ENCODE measurements around the gene DPM1.

Gene DPM1

DNA sequence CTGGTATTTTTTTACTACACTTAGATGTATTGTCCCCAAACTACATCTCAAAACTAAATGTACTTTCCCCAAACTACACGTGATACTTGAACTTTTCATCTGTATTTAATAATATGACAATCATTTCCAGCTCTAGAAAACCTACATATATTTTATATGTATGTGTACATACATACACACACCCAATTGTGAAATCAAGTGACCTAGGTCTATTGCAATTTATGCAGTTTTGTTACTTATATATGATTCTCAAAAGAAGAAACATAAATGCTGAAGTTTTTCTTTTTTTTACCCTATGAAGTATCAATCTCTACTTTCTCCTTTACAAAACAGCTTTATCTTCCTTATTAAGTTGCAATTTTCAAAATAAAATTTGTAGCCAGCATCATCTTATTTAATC is 31.8 kb downstream of the DPM1 start:
- no peak overlapping the region for H3K4me3 ChIP-seq (ENCODE audit: low read depth, low read length)
- TF ChIP-seq, protein P1, sequence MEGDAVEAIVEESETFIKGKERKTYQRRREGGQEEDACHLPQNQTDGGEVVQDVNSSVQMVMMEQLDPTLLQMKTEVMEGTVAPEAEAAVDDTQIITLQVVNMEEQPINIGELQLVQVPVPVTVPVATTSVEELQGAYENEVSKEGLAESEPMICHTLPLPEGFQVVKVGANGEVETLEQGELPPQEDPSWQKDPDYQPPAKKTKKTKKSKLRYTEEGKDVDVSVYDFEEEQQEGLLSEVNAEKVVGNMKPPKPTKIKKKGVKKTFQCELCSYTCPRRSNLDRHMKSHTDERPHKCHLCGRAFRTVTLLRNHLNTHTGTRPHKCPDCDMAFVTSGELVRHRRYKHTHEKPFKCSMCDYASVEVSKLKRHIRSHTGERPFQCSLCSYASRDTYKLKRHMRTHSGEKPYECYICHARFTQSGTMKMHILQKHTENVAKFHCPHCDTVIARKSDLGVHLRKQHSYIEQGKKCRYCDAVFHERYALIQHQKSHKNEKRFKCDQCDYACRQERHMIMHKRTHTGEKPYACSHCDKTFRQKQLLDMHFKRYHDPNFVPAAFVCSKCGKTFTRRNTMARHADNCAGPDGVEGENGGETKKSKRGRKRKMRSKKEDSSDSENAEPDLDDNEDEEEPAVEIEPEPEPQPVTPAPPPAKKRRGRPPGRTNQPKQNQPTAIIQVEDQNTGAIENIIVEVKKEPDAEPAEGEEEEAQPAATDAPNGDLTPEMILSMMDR (IDR thresholded peaks at IDR 0.05; ENCODE audit: low read depth, low read length, missing control alignments), result no peak
- DNase-seq (ENCODE audit: low read depth), result no peak

DNA sequence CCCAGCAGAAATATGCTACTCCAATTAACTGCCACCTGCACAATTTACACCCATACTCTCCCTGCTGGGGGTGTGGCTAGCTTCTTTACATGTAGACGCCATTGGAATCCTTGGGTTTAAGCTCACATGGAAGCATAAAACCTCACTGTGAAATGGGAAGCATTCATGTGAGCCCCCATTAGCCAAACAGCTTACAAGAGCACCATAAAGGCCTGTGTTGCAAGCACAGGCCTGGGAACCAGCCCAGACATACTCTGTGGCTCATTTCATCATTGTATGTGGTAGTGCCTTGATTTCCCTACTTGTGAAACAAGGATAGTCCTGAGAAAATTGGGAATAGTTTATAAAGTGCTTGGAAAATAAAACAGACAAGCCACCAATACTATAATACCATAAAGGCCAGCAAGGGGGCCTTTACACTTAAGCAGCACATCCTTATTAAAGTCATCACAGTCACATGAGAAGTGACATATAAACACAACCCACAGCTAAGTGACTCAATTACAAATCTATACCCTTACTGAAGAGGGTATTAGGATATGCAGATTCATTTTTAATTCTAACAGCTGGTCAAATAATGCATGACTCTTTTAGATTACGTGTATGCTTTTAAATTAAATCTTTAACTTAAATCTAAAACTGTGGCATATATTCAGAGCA is 33.9 kb downstream of the DPM1 start:
- no peak overlapping the region for H3K4me3 ChIP-seq (ENCODE audit: low read depth, low read length)
- TF ChIP-seq, protein P1 (IDR thresholded peaks at IDR 0.05; ENCODE audit: low read depth, low read length, missing control alignments), result no peak
- no peak for DNase-seq (ENCODE audit: low read depth)

DNA sequence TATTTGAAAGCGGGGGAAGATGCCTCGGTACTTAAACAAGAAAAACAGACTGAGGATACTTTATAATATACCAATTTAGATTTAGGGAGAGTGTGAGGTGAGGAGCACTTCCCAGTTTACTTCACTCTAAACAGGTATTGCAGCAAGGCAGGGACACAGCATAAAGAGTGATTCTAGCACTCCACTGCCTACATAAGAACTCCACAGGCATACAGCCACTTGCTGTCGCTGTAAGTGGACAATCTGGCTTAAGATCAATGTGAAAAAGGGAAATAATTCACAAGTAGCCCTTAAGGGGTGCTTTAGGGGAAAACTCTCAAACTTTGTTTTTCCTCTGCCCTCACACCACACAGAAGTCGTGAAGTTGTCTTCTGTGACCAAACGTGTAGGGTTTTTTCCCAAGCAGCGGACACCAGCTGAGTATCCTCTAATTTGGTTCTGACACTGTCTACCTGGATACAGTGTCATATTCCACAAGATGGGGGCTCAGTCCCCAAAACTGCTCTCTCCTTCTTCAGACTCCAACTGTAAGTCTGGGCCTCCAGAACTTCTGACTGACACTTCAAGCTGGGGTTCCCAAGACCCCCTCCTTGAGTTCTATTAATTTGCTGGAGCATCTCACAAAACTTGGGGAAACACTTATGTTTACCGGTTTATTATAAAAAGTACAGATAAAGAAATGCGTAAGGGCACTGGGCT is 36.4 kb downstream of the DPM1 start:
- TF ChIP-seq, protein P1 (IDR thresholded peaks at IDR 0.05; ENCODE audit: low read depth, low read length, missing control alignments), result no peak
- H3K4me3 ChIP-seq (ENCODE audit: low read depth, low read length), result no peak overlapping the region
- DNase-seq (ENCODE audit: low read depth), result no peak

DNA sequence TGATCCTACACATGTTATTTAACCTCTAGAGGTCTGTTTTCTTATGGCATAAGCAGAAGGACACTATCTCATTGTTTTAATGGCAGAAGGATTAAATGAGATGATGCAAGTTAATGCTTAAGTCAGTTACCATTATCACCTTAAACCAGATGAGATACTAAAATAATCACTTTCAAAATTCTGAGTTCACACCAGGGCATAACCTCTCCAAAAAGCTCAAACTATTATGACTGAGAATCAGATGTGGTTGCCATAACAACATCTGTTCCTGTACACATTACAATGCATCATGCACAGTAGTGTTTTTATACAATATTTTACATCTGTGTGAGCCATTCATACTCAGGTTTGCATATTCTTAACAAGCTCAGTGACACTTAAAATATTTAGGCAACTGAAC is 37.3 kb downstream of the DPM1 start:
- no peak for DNase-seq (ENCODE audit: low read depth)
- H3K4me3 ChIP-seq (ENCODE audit: low read depth, low read length), result no peak overlapping the region
- TF ChIP-seq, protein P1 (IDR thresholded peaks at IDR 0.05; ENCODE audit: low read depth, low read length, missing control alignments), result no peak

DNA sequence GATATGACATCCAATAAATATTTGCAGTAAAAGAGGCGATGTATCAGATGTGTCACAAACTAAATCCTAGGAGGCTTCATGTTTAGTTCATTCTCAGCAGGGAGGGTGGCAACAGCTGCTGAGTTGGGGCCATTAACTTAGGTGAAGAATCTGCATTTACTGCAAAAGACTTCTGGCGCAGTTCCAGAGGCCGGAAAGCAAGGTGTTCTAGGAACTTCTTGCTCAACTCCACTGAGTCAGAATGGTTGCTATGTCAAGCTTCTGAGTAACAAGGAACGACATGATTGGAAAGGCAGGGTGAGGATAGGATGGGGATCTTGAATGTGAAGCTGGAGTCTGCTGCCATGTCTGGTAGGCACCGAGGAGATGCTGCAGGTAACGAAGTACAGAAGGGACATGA is 38.8 kb downstream of the DPM1 start:
- TF ChIP-seq, protein P1 (IDR thresholded peaks at IDR 0.05; ENCODE audit: low read depth, low read length, missing control alignments), result no peak
- H3K4me3 ChIP-seq (ENCODE audit: low read depth, low read length), result no peak overlapping the region
- no peak for DNase-seq (ENCODE audit: low read depth)

DNA sequence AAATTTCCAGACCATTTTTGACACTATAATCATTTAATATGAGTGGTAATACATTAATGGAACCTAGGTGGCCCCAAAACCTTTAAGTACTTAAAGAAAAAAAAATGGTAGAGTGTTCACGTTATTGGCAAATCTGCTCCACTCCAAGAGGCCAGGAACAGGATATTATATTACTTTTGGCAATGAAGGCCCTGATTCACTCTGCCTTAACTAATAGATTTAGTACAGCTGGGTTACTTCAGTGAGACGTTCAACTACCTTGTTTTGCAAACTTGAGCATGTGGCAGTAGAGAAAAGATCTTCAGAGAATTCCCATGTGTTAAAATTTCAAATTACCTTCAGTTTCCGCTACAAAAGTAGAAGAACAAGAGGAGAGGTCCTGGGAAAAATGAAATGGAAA is 39.9 kb downstream of the DPM1 start:
- DNase-seq (ENCODE audit: low read depth), result no peak
- H3K4me3 ChIP-seq (ENCODE audit: low read depth, low read length), result no peak overlapping the region
- TF ChIP-seq, protein P1 (IDR thresholded peaks at IDR 0.05; ENCODE audit: low read depth, low read length, missing control alignments), result no peak

DNA sequence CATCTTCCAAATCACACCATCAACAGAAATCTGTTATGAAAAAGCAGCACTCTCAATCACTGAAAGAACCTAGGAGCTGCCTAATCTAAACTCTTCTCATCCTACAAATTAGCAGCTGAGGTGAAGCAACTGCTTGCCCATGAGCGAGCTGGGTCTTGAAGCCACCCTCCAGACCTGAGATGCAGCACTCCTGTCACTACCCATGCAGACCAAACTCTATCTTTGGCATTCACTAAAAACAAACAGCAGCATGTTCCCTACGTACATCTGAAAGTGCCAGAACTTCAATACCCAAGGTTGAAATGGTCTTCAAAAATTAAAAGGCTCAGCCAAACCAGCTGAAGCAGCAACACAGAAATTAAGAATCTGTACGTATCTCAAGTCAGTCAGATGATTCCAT is 41.4 kb downstream of the DPM1 start:
- TF ChIP-seq, protein P1 (IDR thresholded peaks at IDR 0.05; ENCODE audit: low read depth, low read length, missing control alignments), result no peak
- H3K4me3 ChIP-seq (ENCODE audit: low read depth, low read length), result no peak overlapping the region
- no peak for DNase-seq (ENCODE audit: low read depth)
